HG03039 (cell line): ENCODE results near the gene CBARP.

Source experiments
- ATAC-seq: cut with Tn5 transposase; IDR thresholded peaks from one replicate; pipeline ENCODE4 v1.9.1; 2021; ENCODE audit warnings: mild to moderate bottlenecking, moderate library complexity; ENCODE audit not compliant: unreplicated experiment

CBARP gene

GRCh38 chr19:1275976-1276627 lies 38.3 kb upstream of the CBARP start:
- ATAC-seq = no peak

GRCh38 chr19:1275260-1275975 lies 37.6 kb upstream of the CBARP start, which contains the start of gene FAM174C:
TSS of gene FAM174C (plus strand) at chr19:1275530. CDS start at chr19:1275550, 20 bp downstream.
- ATAC-seq = peak; percentile 66

GRCh38 chr19:1274852-1275259 lies 37.1 kb upstream of the CBARP start:
- no peak for ATAC-seq

- ATAC-seq = no peak
Measured at GRCh38 chr19:1274081-1274851, 36.5 kb upstream of the CBARP start.

GRCh38 chr19:1273263-1274041 lies 35.6 kb upstream of the CBARP start:
- ATAC-seq = no peak

- ATAC-seq = no peak
Measured at GRCh38 chr19:1272423-1273262, 34.8 kb upstream of the CBARP start.

- ATAC-seq = no peak
Measured at GRCh38 chr19:1271528-1272422, 34.0 kb upstream of the CBARP start.

- no peak for ATAC-seq
Measured at GRCh38 chr19:1270854-1271527, 33.2 kb upstream of the CBARP start.

- no peak for ATAC-seq
Measured at GRCh38 chr19:1270213-1270853, 32.5 kb upstream of the CBARP start.

- ATAC-seq = peak; percentile 16
Measured at GRCh38 chr19:1269478-1270212, 31.8 kb upstream of the CBARP start.

- peak; percentile 54 for ATAC-seq
Measured at GRCh38 chr19:1269065-1269477, 31.3 kb upstream of the CBARP start, which contains the start of gene CIRBP. TSS of gene CIRBP (plus strand) at chr19:1269332. CDS start at chr19:1270934, 1,602 bp downstream.

GRCh38 chr19:1268226-1269064 lies 30.6 kb upstream of the CBARP start:
- no peak for ATAC-seq

GRCh38 chr19:1267477-1268225 lies 29.8 kb upstream of the CBARP start:
- no peak for ATAC-seq

- peak; percentile 10 for ATAC-seq
Measured at GRCh38 chr19:1266916-1267476, 29.2 kb upstream of the CBARP start.
